ENCODE results near the gene ADAP1.
"Not testable (repeated sequence)": the region's sequence is repeated elsewhere in the genome, so short reads cannot be mapped to it uniquely, and the experiment has no call there.

ADAP1 gene

DNA sequence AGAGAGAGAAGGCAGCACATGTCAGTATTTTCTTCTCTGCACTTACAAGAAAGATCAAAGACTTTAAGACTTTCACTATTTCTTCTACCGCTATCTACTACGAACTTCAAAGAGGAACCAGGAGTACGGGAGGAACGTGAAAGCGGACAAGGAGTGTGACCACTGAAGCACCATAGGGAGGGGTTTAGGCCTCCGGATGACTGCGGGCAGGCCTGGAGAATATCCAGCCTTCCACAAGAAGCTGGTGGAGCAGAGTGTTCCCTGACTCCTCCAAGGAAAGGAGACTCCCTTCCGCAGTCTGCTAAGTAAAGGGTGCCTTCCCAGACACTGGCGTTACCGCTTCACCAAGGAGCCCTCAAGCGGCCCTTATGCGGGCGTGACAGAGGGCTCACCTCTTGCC lies 6.5 kb upstream of the ADAP1 start:
- WGBS (ENCODE audit: insufficient coverage) = 82% methylated on average over 13 of the region's 13 CpGs

DNA sequence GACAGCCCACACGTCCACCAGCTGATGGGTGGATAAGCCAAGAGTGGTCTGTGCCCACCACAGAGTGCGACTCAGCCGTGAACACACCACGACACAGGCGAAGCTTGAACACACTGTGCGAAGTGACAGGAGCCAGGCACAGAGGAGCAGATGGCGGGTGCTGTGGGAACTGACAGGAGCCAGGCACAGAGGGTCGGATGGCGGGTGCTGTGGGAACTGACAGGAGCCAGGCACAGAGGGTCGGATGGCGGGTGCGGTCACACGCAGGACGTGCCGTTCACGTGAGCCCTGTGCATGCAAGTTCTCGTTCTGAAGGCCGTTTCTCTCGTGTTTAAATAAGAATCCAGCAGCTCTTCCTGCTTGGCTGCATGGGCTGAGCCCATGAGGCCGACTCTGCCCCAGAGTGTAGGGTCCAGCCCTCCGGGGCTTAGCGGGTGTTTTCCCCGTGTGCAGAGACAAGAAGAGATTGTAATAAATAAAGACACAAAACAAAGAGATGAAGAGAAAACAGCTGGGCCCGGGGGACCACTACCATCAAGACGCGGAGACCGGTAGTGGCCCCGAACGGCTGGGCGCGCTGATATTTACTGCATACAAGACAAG lies 5.9 kb upstream of the ADAP1 start:
- no peak for DNase-seq
- Histone ChIP-seq H3K27ac (ENCODE audit: insufficient read depth in 1 of 2, low read depth in 1 of 2, low read length in 2 of 2, poor library complexity in 1 of 2, severe bottlenecking in 2 of 2) (no peak overlapping the region), H3K36me3 (ENCODE audit: control insufficient read depth in 4 of 4, insufficient read depth in 4 of 4, low read length in 3 of 4) (no peaks in the 10 kb centered on the region), H3K4me3 (ENCODE audit: control insufficient read depth in 1 of 7, extremely low read depth in 1 of 7, insufficient read depth in 4 of 7, low read depth in 2 of 7, low read length in 6 of 7) (no peak overlapping the region), H3K27me3 (replicated peaks in 2 of 5; ENCODE audit: control insufficient read depth in 4 of 5, insufficient read depth in 5 of 5, low read length in 4 of 5) (peaks cover 0 to 1% (median 0%) of the 10 kb centered on the region in 5 experiments), H3K9me3 (ENCODE audit: control extremely low read depth in 1 of 5, control insufficient read depth in 4 of 5, insufficient read depth in 2 of 5, low read depth in 1 of 5, low read length in 4 of 5) (no peaks in the 10 kb centered on the region), H3K4me1 (ENCODE audit: control extremely low read depth in 1 of 4, control insufficient read depth in 4 of 4, insufficient read depth in 4 of 4, low read length in 3 of 4) (peaks cover 6 to 32% (median 23%) of the 10 kb centered on the region in 4 experiments)
- ChIA-PET CTCF (interaction anchor here (7.0 kb wide), 1 partner anchor 51 kb away, joined by 45 read pairs; no protein-coding TSS in a partner anchor), POLR2A (no interaction called here)
- WGBS (ENCODE audit: insufficient coverage) = 92% methylated on average over 25 of the region's 31 CpGs

More for the DNA sequence above, 6.5 kb upstream of the ADAP1 start:
- H3K36me3 ChIP-seq (ENCODE audit: control insufficient read depth in 4 of 4, insufficient read depth in 4 of 4, low read length in 3 of 4); H3K27ac ChIP-seq (ENCODE audit: insufficient read depth in 1 of 2, low read depth in 1 of 2, low read length in 2 of 2, poor library complexity in 1 of 2, severe bottlenecking in 2 of 2); H3K4me3 ChIP-seq (ENCODE audit: control insufficient read depth in 1 of 7, extremely low read depth in 1 of 7, insufficient read depth in 4 of 7, low read depth in 2 of 7, low read length in 6 of 7); H3K9me3 ChIP-seq (ENCODE audit: control extremely low read depth in 1 of 5, control insufficient read depth in 4 of 5, insufficient read depth in 2 of 5, low read depth in 1 of 5, low read length in 4 of 5); POLR2A ChIA-PET; DNase-seq; H3K27me3 ChIP-seq (replicated peaks in 2 of 5; ENCODE audit: control insufficient read depth in 4 of 5, insufficient read depth in 5 of 5, low read length in 4 of 5): not testable (repeated sequence)
- peaks cover 6 to 38% (median 29%) of the 10 kb centered on the region in 4 experiments for H3K4me1 ChIP-seq (ENCODE audit: control extremely low read depth in 1 of 4, control insufficient read depth in 4 of 4, insufficient read depth in 4 of 4, low read length in 3 of 4)
- CTCF ChIA-PET = interaction anchor here (0.6 to 7.0 kb wide), 2 partner anchors 9 to 52 kb away, joined by 3 to 45 read pairs; no protein-coding TSS in a partner anchor

DNA sequence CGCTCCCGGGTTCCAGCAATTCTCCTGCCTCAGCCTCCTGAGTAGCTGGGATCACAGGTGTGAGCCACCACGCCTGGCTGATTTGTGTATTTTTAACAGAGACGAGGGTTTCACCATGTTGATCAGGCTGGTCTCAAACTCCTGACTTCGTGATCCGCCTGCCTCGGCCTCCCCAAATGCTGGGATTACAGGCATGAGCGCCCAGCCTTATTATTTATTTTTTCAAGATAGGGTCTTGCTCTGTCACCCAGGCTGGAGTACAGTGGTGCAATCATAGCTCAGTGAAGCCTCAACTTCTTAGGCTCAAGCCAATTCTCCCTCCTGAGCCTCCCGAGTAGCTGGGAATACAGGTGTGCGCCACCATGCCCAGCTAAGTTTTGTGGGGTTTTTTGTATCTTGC lies 5.3 kb upstream of the ADAP1 start:
- DNase-seq; H3K27ac ChIP-seq (ENCODE audit: insufficient read depth in 1 of 2, low read depth in 1 of 2, low read length in 2 of 2, poor library complexity in 1 of 2, severe bottlenecking in 2 of 2); H3K4me3 ChIP-seq (ENCODE audit: control insufficient read depth in 1 of 7, extremely low read depth in 1 of 7, insufficient read depth in 4 of 7, low read depth in 2 of 7, low read length in 6 of 7); H3K9me3 ChIP-seq (ENCODE audit: control extremely low read depth in 1 of 5, control insufficient read depth in 4 of 5, insufficient read depth in 2 of 5, low read depth in 1 of 5, low read length in 4 of 5); POLR2A ChIA-PET; H3K36me3 ChIP-seq (ENCODE audit: control insufficient read depth in 4 of 4, insufficient read depth in 4 of 4, low read length in 3 of 4); H3K27me3 ChIP-seq (replicated peaks in 2 of 5; ENCODE audit: control insufficient read depth in 4 of 5, insufficient read depth in 5 of 5, low read length in 4 of 5): not testable (repeated sequence)
- CTCF ChIA-PET = interaction anchor here (7.0 kb wide), 1 partner anchor 51 kb away, joined by 45 read pairs; no protein-coding TSS in a partner anchor
- WGBS (ENCODE audit: insufficient coverage) = 98% methylated on average over 10 of the region's 10 CpGs
- peaks cover under 1 to 26% (median 20%) of the 10 kb centered on the region in 4 experiments for H3K4me1 ChIP-seq (ENCODE audit: control extremely low read depth in 1 of 4, control insufficient read depth in 4 of 4, insufficient read depth in 4 of 4, low read length in 3 of 4)

DNA sequence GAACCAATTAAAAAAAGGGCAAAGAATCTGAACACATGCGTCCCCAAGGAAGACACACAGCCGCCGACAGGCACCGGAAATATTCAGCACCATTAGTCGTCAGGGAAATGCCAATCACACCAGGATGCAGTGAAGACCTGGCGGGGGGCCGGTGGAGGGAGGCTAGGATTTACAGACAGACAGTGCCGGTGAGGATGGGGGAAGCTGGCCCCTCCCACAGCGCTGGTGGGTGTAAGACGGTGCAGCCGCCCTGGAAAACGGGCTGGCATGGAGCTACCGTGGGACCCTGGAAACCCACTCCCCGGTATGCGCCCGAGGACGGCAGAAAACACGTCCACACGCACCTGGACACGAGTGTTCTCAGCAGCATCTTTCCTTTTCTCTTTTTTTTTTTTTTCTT lies 4.8 kb upstream of the ADAP1 start:
- H3K36me3 ChIP-seq (ENCODE audit: control insufficient read depth in 4 of 4, insufficient read depth in 4 of 4, low read length in 3 of 4) = no peaks in the 10 kb centered on the region
- H3K9me3 ChIP-seq (ENCODE audit: control extremely low read depth in 1 of 5, control insufficient read depth in 4 of 5, insufficient read depth in 2 of 5, low read depth in 1 of 5, low read length in 4 of 5) = no peaks in the 10 kb centered on the region
- DNase-seq = no peak
- H3K4me1 ChIP-seq (ENCODE audit: control extremely low read depth in 1 of 4, control insufficient read depth in 4 of 4, insufficient read depth in 4 of 4, low read length in 3 of 4) = peaks cover 0 to 21% (median 16%) of the 10 kb centered on the region in 4 experiments
- ChIA-PET CTCF (interaction anchor here (1.7 to 7.0 kb wide), 2 partner anchors 33 to 50 kb away, joined by 4 to 45 read pairs; no protein-coding TSS in a partner anchor), POLR2A (no interaction called here)
- H3K27me3 ChIP-seq (replicated peaks in 2 of 5; ENCODE audit: control insufficient read depth in 4 of 5, insufficient read depth in 5 of 5, low read length in 4 of 5) = peaks cover 0 to 8% (median 0%) of the 10 kb centered on the region in 5 experiments
- 85% methylated on average over 19 of the region's 20 CpGs for WGBS (ENCODE audit: insufficient coverage)
- no peak overlapping the region for H3K27ac ChIP-seq (ENCODE audit: insufficient read depth in 1 of 2, low read depth in 1 of 2, low read length in 2 of 2, poor library complexity in 1 of 2, severe bottlenecking in 2 of 2)
- H3K4me3 ChIP-seq (ENCODE audit: control insufficient read depth in 1 of 7, extremely low read depth in 1 of 7, insufficient read depth in 4 of 7, low read depth in 2 of 7, low read length in 6 of 7) = no peak overlapping the region

DNA sequence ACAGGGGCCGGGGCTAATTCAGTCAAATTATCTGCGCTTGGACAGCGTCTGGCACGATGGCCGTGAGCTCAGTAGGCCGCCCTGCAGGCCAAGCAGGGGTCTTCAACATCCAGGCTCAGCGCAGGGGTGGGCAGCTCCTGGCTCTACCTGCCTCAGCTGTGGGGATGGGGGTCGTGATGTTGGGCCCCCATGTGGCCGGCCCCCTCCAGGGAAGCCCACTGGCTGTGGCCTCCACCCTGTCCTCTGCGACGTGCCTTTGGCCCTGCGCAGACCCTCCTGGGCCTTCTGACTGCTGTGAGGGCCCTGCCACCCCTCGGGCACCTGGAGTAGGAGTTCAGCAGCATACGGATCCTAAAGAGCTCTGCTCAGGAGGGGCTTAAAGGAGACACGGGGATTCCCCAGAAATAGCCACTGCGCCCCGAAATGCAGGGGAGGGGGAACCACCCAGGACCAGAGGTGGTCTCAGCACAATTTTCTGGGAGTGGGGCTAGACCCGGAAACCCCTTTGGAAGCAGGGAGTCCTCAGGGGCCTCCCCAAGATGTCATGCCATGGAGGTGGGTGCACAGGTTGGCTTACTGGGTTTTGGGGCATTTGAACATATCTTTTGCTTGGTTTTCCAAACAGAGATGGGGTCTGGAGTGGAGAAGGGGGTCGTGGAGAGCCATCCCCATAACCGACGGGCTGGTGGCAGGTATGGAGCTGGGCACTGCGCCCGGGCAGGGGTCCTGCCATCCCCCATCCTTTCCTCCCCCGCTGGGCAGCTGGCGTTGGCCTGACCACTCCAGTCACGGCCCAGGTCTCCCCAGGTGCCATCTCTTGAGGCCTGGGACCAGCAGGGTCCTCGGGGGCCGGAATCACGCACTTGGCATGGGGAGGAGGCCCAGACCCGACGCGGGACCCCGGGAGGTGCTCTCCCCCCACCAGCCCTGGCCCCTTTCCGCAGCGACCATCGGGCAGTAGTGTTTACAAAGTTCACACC lies 4.0 kb upstream of the ADAP1 start:
- H3K4me3 ChIP-seq (ENCODE audit: control insufficient read depth in 1 of 7, extremely low read depth in 1 of 7, insufficient read depth in 4 of 7, low read depth in 2 of 7, low read length in 6 of 7) = no peak overlapping the region
- no peaks in the 10 kb centered on the region for H3K36me3 ChIP-seq (ENCODE audit: control insufficient read depth in 4 of 4, insufficient read depth in 4 of 4, low read length in 3 of 4)
- DNase-seq = no peak
- CTCF ChIA-PET = interaction anchor here (0.6 to 7.0 kb wide), 6 partner anchors 15 to 395 kb away, joined by 3 to 45 read pairs (median 4); partner anchors contain the start of gene COX19
- H3K4me1 ChIP-seq (ENCODE audit: control extremely low read depth in 1 of 4, control insufficient read depth in 4 of 4, insufficient read depth in 4 of 4, low read length in 3 of 4) = peaks cover 0 to 16% (median 12%) of the 10 kb centered on the region in 4 experiments
- POLR2A ChIA-PET = no interaction called here
- H3K27ac ChIP-seq (ENCODE audit: insufficient read depth in 1 of 2, low read depth in 1 of 2, low read length in 2 of 2, poor library complexity in 1 of 2, severe bottlenecking in 2 of 2) = no peak overlapping the region
- WGBS (ENCODE audit: insufficient coverage) = 94% methylated on average over 32 of the region's 36 CpGs
- peaks cover 0 to 9% (median 0%) of the 10 kb centered on the region in 5 experiments for H3K27me3 ChIP-seq (replicated peaks in 2 of 5; ENCODE audit: control insufficient read depth in 4 of 5, insufficient read depth in 5 of 5, low read length in 4 of 5)
- H3K9me3 ChIP-seq (ENCODE audit: control extremely low read depth in 1 of 5, control insufficient read depth in 4 of 5, insufficient read depth in 2 of 5, low read depth in 1 of 5, low read length in 4 of 5) = no peaks in the 10 kb centered on the region

DNA sequence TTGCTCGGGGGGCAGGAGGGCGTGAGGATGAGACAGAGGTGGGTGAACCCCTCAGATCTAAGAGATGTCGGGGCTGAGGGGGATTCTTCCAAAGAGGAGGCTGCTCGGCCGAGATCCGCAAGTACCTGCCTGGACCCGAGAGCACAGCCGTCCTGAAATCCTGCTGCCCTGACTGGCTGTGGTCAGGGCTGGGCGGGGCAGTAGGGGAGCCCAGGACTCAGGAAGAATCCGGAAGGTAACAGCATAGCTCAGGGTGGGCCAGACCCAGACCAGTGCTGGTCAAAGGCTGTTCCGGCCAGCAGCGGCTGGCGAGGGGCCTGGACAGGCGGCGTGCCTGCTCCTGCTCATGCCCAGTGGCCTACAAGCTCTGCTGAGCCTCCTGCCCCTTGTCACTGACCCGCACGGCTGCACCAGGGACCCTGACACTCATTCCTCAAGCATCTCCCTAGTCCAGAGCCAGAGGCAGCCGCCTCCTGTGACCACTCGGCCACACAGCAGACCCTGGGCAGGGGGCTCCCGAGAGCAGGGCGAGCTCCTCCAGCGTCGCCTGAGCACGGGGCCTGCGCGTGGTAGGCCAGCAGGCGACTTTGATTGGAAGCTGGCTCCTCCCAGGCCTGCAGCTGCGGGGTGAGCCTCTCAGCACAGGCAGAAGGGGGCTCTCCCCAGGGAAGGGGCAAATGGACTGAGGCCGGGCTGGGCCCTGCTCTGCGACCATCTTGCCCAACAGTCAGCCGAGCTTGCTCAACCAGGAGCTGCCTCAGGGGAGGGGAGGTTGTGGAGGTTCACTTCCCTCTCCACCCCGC lies 3.1 kb upstream of the ADAP1 start:
- ChIA-PET POLR2A (no interaction called here), CTCF (interaction anchor here (0.6 to 7.0 kb wide), 6 partner anchors 16 to 396 kb away, joined by 3 to 45 read pairs (median 4); partner anchors contain the start of gene COX19)
- H3K9me3 ChIP-seq (ENCODE audit: control extremely low read depth in 1 of 5, control insufficient read depth in 4 of 5, insufficient read depth in 2 of 5, low read depth in 1 of 5, low read length in 4 of 5) = no peaks in the 10 kb centered on the region
- DNase-seq = peak in 2 of 3 donors; percentile 26 to 37
- no peak overlapping the region for H3K27ac ChIP-seq (ENCODE audit: insufficient read depth in 1 of 2, low read depth in 1 of 2, low read length in 2 of 2, poor library complexity in 1 of 2, severe bottlenecking in 2 of 2)
- no peaks in the 10 kb centered on the region for H3K36me3 ChIP-seq (ENCODE audit: control insufficient read depth in 4 of 4, insufficient read depth in 4 of 4, low read length in 3 of 4)
- peaks cover 0 to 16% (median 0%) of the 10 kb centered on the region in 5 experiments for H3K27me3 ChIP-seq (replicated peaks in 2 of 5; ENCODE audit: control insufficient read depth in 4 of 5, insufficient read depth in 5 of 5, low read length in 4 of 5)
- 97% methylated on average over 26 of the region's 32 CpGs for WGBS (ENCODE audit: insufficient coverage)
- peaks cover 0 to 20% (median 11%) of the 10 kb centered on the region in 4 experiments for H3K4me1 ChIP-seq (ENCODE audit: control extremely low read depth in 1 of 4, control insufficient read depth in 4 of 4, insufficient read depth in 4 of 4, low read length in 3 of 4)
- H3K4me3 ChIP-seq (ENCODE audit: control insufficient read depth in 1 of 7, extremely low read depth in 1 of 7, insufficient read depth in 4 of 7, low read depth in 2 of 7, low read length in 6 of 7) = no peak overlapping the region

Data from common myeloid progenitor, CD34-positive (primary cell).